SJSA1 (cell line): ENCODE measurements around the gene NHS. TPM values are rescaled to one million over a fixed set of nuclear protein-coding genes. Genes with fewer than 3 reads are reported as not detected.

Experiments
- DNase-seq, 2 experiments: peaks; one replicate each; pipeline ENCODE4 v3.0.0-alpha.2; 2015 to 2020; ENCODE audit warnings: low spot score in 2 of 2, low read depth in 1 of 2
- H3K27ac ChIP-seq: fragments of 250-450 bp; sonication (Bioruptor Pico); 2 replicates; pipeline ENCODE4 v1.5.1; 2020; ENCODE audit warnings: mild to moderate bottlenecking, moderate library complexity
- H3K27me3 ChIP-seq: fragments of 250-450 bp; sonication (Bioruptor Pico); replicated peaks from 2 replicates; pipeline ENCODE4 v1.5.1; 2020; ENCODE audit warnings: mild to moderate bottlenecking, moderate library complexity
- H3K36me3 ChIP-seq: fragments of 250-450 bp; sonication (Bioruptor Pico); 2 replicates; pipeline ENCODE4 v1.5.1; 2020; ENCODE audit warnings: mild to moderate bottlenecking
- H3K4me1 ChIP-seq: fragments of 250-450 bp; sonication (Bioruptor Pico); replicated peaks from 2 replicates; pipeline ENCODE4 v1.6.1; 2021; ENCODE audit warnings: mild to moderate bottlenecking
- H3K4me3 ChIP-seq: fragments of 250-450 bp; sonication (Bioruptor Pico); 2 replicates; pipeline ENCODE4 v1.5.1; 2020; ENCODE audit warnings: mild to moderate bottlenecking
- H3K9me3 ChIP-seq: fragments of 250-450 bp; sonication (Bioruptor Pico); replicated peaks from 2 replicates; pipeline ENCODE4 v1.5.1; 2020; ENCODE audit warnings: mild to moderate bottlenecking
- total RNA-seq: library from RNA; depleted of rRNA; stranded (reverse); fragments of >200 nt; shearing (Covaris generic); gene quantifications from 2 replicates; pipeline ENCODE4 v1.2.3, GENCODE V29; 2014; rRNA removed

NHS gene
- total RNA-seq = 1.3 and 2.6 TPM in 2 replicates

DNA sequence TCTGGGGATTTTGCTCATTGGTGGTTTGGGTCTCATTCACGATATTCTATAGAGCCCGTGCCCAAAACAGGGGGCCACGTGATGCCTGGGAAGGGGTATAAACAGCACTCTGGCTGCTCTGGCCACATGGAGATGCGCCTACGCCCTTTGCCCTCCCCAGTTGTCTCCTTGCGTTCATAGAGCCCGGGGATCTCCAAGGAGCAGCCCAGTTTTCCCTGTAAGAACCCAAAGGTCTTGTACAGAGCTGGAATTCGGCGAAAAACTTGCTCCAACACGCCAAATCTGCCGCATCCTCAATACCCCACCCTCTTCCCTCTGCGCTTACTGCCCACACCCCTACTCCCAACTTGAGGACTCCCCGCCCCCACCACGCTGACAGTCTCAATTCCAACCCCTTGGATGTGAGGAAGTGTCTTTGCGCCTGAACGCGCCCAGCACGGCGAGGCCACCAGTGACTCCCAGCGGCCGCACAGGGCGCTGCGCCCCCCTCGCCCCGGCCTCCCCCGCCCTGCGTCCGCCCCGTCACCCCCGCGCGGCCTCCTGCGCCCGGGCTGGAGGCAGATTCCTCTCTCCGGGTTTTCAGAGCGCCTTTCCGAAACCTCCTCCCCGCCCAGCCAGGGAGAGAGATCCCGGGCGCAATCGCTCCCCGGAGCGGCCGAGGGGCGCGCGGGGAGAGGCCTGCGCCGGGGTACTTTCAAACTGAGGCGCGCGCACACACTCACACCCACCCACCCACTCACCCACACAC, at the start of gene NHS:
NHS (plus strand) TSS at position 582 of the 748 bp plus-strand sequence. CDS start 558 bp downstream, outside the sequence.
- Histone ChIP-seq H3K9me3 (no peaks in the 10 kb centered on the region), H3K4me3 (peak within 1 kb of the TSS; percentile 56), H3K27me3 (no peaks in the 10 kb centered on the region), H3K36me3 (no peaks in the 10 kb centered on the region), H3K4me1 (peaks cover 9% of the 10 kb centered on the region; the same call in 1 of the 2 replicates), H3K27ac (no peak within 1 kb of the TSS)
- peak; percentile 38 to 77 for DNase-seq

DNA sequence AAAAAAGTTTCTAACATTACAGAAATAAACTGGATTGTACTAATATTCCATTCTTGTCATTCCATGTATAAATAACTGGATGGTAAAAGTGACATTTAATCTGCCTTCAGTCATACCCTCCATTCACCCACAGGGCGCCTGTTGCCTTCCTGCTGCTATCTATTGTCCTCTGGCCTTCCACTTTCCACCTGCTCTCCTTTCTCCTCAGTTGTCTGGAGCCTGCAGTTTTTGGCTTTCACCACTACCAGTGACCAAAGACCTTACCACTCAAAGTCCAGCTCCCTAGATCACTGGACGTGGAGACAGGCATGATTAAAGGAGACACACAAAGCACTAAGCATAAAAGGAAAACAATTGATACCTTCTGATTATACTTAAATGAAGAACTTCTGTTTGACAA, 46.2 kb upstream of the NHS start:
- no peaks in the 10 kb centered on the region for H3K27me3 ChIP-seq
- H3K27ac ChIP-seq = no peak overlapping the region
- no peak for DNase-seq
- H3K9me3 ChIP-seq = no peaks in the 10 kb centered on the region
- no peaks in the 10 kb centered on the region for H3K36me3 ChIP-seq
- no peaks in the 10 kb centered on the region for H3K4me1 ChIP-seq
- no peak overlapping the region for H3K4me3 ChIP-seq

DNA sequence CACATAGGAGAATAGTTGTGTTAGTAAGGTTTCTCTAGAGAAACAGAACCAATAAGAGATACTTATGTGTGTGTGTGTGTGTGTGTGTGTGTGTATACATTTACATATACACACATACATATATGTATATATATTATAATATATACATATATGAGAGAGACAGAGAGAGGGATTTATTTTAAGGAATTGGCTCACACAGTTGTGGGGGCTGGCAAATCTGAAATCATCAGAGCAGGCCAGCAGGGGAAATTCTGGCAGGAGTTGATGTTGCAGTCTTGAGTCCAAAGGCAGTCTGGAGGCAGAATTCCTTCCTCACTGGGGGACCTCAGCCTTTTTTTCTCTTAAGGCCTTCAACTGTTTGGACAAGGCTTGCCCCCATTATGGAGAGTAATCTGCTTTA, 38.6 kb upstream of the NHS start:
- no peak overlapping the region for H3K27ac ChIP-seq
- no peak for DNase-seq
- no peaks in the 10 kb centered on the region for H3K36me3 ChIP-seq
- H3K4me1 ChIP-seq = no peaks in the 10 kb centered on the region
- H3K9me3 ChIP-seq = no peaks in the 10 kb centered on the region
- H3K4me3 ChIP-seq = no peak overlapping the region
- no peaks in the 10 kb centered on the region for H3K27me3 ChIP-seq

DNA sequence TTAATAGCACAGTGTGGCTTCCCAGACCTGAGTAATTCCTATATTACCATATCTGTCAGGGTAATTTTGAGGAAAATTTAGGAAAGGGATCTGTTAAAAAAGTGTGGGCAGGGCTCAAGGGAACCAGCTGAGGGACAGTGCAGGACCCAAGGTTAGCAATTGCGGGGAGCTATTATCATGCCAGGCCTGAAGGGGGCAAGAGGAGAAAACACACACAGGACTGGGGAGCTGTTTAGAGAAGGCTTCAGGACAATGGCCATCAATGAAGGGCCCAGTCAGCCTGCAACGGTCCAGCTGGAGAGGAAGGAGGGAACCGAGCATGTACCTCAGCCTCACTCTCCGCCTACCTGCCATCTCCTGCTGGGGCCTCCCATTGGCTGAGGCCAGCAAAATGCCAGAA, 19.0 kb upstream of the NHS start:
- no peaks in the 10 kb centered on the region for H3K36me3 ChIP-seq
- no peaks in the 10 kb centered on the region for H3K9me3 ChIP-seq
- H3K4me3 ChIP-seq = no peak overlapping the region
- H3K27ac ChIP-seq = no peak overlapping the region
- no peaks in the 10 kb centered on the region for H3K4me1 ChIP-seq
- DNase-seq = no peak
- no peaks in the 10 kb centered on the region for H3K27me3 ChIP-seq

DNA sequence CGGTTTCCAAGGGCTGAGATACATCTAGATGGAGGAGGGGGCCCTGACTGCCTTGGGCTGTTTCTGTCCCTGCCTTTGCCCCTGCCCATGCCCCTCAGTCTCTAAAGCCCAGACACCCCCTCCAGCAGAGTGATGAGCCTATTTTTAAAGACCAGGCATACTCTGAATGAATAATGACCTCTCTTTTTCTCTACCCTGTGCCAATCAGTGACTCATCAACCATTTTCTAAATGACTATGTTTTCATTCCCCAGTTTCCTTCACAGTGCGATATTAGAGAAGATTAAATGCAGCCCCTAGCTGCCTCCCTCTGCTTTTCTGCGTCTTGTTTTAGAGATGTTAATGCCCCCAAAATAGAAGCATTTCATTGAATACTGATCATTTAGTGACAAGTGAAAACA, 15.5 kb upstream of the NHS start:
- DNase-seq = no peak
- Histone ChIP-seq H3K4me3 (no peak overlapping the region), H3K27ac (no peak overlapping the region), H3K4me1 (no peaks in the 10 kb centered on the region), H3K27me3 (no peaks in the 10 kb centered on the region), H3K9me3 (no peaks in the 10 kb centered on the region), H3K36me3 (no peaks in the 10 kb centered on the region)

DNA sequence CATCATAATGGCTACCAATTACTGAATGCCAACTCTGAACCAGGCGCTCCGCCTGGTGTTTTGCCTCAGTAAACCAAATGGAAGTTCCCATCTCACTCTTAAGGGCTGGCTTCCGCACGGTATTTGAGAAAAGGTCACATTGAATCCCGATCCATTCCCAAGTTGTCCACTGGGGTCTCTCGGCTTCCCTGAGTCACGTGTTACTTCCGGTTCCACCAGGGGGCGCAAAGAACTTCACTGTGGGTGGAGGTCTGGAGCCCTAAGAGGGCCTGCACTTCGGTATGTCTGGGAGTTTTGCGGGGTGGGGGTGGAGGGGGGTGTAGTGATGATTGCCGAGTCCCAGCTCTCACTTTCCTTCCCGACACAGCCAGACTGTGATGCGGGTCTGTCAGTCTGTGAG, 13.4 kb upstream of the NHS start:
- Histone ChIP-seq H3K9me3 (no peaks in the 10 kb centered on the region), H3K4me3 (no peak overlapping the region), H3K27me3 (no peaks in the 10 kb centered on the region), H3K36me3 (no peaks in the 10 kb centered on the region), H3K4me1 (no peaks in the 10 kb centered on the region), H3K27ac (no peak overlapping the region)
- peak in 1 of 2 experiments; percentile 41 for DNase-seq

DNA sequence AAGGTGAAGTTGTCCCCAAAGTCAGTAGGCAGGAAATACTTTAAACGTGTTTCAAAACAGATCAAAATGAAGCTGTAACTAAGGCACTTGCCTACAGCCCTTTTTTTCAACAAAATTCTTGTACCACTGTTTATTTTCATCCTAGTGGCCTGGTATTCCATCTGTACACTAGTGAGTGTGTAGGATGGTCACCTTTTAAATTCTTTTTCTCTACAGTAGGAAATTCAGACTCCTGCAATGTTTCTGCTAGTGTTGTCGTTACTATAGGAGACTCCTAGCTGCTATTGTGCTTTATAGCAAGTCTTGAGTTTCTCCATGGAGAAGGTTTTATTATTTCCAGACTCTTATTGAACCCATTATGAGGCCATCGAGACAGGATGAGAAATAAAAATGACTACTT, 7.0 kb upstream of the NHS start:
- Histone ChIP-seq H3K36me3 (no peaks in the 10 kb centered on the region), H3K27ac (no peak overlapping the region), H3K4me3 (no peak overlapping the region), H3K4me1 (no peaks in the 10 kb centered on the region), H3K27me3 (no peaks in the 10 kb centered on the region), H3K9me3 (no peaks in the 10 kb centered on the region)
- DNase-seq = no peak

DNA sequence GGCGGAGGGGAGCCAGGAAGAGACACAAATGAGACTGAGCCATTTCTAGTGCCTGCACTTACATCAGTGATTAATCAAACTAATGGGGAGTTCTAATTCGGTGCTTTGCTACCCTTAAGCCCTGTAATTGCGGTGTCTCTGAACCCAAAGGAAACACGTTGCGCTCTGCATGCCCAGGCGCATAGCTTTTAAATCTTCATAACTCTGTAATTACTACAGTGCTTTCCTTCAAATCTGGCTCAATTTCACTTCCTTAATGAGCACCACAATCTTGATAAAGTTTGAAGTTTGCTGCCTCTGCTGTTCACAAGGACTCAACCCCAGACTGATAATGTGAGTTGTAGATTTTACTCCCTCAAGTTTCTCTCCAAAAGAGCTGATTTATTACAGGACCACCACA, 5.7 kb upstream of the NHS start:
- DNase-seq = no peak
- Histone ChIP-seq H3K9me3 (no peaks in the 10 kb centered on the region), H3K36me3 (no peaks in the 10 kb centered on the region)

DNA sequence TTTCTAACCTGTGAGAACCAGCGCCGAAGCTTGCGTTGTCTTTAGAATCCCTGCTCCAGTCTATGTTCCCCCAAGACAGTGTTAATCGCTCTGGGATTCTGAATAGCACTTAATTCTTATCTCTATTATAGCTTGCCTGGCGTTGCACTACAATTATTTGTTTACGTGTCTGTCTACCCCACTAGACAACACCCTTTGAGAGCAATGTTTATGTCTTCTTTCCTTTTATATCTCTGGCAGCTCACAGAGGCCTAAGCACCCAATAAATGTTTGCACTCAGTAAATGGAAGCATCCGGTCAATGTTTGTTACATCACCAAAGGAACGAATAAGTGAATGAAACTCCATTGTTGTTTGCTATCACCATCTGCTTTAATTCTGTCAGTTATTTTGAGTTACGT, 4.8 kb upstream of the NHS start:
- no peak for DNase-seq
- Histone ChIP-seq H3K27ac (no peak overlapping the region), H3K36me3 (no peaks in the 10 kb centered on the region), H3K4me3 (no peak overlapping the region), H3K4me1 (no peaks in the 10 kb centered on the region), H3K9me3 (no peaks in the 10 kb centered on the region), H3K27me3 (no peaks in the 10 kb centered on the region)

More for the DNA sequence above, 5.7 kb upstream of the NHS start:
- no peaks in the 10 kb centered on the region for H3K27me3 ChIP-seq
- H3K4me3 ChIP-seq = no peak overlapping the region
- no peak overlapping the region for H3K27ac ChIP-seq
- H3K4me1 ChIP-seq = no peaks in the 10 kb centered on the region

DNA sequence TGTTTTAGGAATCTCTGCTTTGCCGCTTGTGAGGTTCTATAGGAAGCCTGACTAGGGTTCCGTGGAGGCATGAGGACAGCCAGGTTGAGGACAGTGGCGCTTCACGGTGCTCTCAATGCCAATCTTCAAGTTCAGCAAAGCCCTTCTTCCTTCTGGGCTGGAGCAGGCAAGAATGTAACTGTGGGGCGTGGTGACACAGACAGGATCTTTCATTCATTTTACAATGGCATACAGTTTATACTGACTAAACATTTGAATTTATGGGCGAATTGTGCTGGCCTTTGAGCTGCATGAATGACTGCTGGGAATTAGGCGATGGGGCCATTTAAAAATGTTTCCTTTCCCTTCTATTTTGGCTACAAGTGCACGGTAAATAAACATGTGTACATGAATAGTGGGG, 2.9 kb upstream of the NHS start:
- H3K27me3 ChIP-seq = no peaks in the 10 kb centered on the region
- H3K9me3 ChIP-seq = no peaks in the 10 kb centered on the region
- H3K4me1 ChIP-seq = peaks cover 4% of the 10 kb centered on the region; the same call in 1 of the 2 replicates
- H3K36me3 ChIP-seq = no peaks in the 10 kb centered on the region
- no peak overlapping the region for H3K27ac ChIP-seq
- no peak for DNase-seq
- H3K4me3 ChIP-seq = no peak overlapping the region

DNA sequence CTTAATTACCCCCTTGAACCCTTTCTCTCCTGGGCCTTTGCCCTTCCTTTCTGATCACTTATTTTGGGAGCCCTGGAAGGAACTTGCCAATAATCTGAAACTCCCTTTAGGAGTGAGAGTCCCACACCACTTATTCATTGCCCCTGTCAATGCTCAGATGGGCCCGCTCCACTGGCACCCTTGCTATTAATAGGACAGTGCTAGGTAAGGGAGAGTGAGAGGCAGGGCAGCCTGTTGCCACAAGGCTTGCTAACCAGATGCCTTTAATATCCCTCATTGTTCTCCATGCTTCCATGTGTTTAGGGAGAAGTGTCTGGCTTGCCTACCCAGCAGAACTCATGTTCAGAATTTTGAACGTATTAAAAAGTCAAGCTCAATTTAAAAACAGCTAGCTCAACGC, 1.7 kb upstream of the NHS start:
- peaks cover 9% of the 10 kb centered on the region; the same call in 1 of the 2 replicates for H3K4me1 ChIP-seq
- H3K9me3 ChIP-seq = no peaks in the 10 kb centered on the region
- DNase-seq = no peak
- no peaks in the 10 kb centered on the region for H3K27me3 ChIP-seq
- H3K36me3 ChIP-seq = no peaks in the 10 kb centered on the region
- no peak overlapping the region for H3K4me3 ChIP-seq
- H3K27ac ChIP-seq = no peak overlapping the region

DNA sequence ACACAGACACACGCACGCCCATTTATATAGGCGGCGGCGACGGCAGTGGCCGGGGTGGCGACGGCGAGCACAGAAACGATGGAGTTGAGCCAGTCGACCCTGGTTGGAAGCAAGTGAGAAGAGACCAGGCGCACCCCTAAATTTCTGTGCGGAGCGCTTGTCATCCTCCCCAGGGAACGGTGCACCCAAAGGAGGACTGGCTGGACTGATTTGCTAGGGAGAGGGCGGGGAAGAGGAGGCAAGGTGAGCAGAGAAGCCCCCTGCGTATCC, 302 bp downstream of the NHS start:
- no peak overlapping the region for H3K27ac ChIP-seq
- no peak for DNase-seq

DNA sequence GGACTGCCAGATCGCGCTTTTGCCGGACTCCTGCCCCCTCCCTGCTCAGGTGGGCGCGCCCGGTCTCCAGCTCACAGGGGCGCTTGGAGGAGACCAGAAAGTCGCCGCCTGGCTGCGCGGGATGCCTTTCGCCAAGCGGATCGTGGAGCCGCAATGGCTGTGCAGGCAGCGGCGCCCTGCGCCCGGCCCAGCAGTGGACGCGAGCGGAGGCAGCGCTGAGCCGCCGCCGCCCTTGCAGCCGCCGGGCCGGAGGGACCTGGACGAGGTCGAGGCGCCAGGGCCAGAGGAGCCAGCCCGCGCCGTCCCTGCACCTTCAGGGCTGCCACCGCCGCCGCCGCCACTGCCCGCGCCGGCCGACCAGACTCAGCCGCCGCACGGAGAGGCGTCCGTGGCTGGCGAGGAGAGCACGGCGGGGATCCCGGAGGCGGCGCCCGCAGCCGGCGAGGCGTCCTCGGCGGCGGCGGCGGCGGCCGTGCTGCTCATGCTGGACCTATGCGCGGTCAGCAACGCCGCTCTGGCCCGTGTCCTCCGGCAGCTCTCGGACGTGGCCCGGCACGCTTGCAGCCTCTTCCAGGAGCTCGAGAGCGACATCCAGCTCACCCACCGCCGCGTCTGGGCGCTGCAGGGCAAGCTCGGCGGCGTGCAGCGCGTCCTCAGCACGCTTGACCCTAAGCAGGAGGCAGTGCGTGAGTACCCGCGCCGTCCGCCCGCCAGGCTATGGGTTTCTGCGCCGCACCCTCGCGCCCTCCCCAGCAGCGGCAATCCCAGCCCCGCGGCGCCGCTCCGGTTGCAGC, 834 bp downstream of the NHS start:
- H3K27me3 ChIP-seq = no peaks in the 10 kb centered on the region
- peak overlapping the region; percentile 56 for H3K4me3 ChIP-seq
- H3K4me1 ChIP-seq = peaks cover 9% of the 10 kb centered on the region; the same call in 1 of the 2 replicates
- peak; percentile 38 to 43 for DNase-seq
- H3K27ac ChIP-seq = no peak overlapping the region
- H3K9me3 ChIP-seq = no peaks in the 10 kb centered on the region
- no peaks in the 10 kb centered on the region for H3K36me3 ChIP-seq

More for the DNA sequence above, 302 bp downstream of the NHS start:
- Histone ChIP-seq H3K9me3 (no peaks in the 10 kb centered on the region), H3K27me3 (no peaks in the 10 kb centered on the region), H3K36me3 (no peaks in the 10 kb centered on the region), H3K4me1 (peaks cover 9% of the 10 kb centered on the region; the same call in 1 of the 2 replicates), H3K4me3 (peak overlapping the region; percentile 56)

DNA sequence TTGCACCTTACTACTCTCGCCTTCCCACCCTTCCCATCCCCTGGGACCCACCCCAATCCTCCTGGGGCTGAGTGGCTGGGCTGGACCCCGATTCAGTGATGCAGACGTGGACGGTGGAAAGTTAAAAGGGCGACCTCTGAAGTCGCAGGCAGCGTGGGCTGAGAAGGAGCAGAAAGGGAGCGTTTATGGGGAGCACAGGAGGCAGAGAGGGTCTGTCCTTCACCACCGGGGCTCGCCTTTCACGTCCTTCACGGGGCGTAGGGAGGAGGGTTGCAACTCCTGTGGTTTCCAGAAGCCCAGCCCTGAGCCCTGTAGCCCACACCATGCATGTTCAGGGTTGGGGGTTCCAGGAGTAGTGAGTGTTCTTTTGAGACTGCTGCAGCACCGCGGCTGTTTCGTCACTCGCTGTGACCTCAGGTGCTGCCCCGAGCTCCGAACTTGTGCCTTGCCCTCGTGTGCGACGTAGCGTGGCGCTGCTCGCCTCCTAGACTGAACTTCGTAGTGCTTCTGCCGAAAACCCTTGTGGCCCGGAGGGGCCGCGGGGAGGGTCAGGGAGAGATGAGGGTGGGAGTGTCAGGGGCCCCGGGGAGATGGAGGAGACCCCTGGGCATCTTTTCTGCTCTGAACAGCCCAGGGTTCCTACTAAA, 1.6 kb downstream of the NHS start:
- no peaks in the 10 kb centered on the region for H3K9me3 ChIP-seq
- no peak overlapping the region for H3K27ac ChIP-seq
- H3K4me1 ChIP-seq = peaks cover 9% of the 10 kb centered on the region; the same call in 1 of the 2 replicates
- H3K36me3 ChIP-seq = no peaks in the 10 kb centered on the region
- DNase-seq = peak in 1 of 2 experiments; percentile 4
- H3K27me3 ChIP-seq = no peaks in the 10 kb centered on the region
- peak overlapping the region; percentile 56 for H3K4me3 ChIP-seq
